GM21515 (cell line): ENCODE results near the gene PNCK.

Source experiments
- ATAC-seq: cut with Tn5 transposase; IDR thresholded peaks from one replicate; pipeline ENCODE4 v1.9.1; 2021; ENCODE audit not compliant: unreplicated experiment

The PNCK gene

DNA sequence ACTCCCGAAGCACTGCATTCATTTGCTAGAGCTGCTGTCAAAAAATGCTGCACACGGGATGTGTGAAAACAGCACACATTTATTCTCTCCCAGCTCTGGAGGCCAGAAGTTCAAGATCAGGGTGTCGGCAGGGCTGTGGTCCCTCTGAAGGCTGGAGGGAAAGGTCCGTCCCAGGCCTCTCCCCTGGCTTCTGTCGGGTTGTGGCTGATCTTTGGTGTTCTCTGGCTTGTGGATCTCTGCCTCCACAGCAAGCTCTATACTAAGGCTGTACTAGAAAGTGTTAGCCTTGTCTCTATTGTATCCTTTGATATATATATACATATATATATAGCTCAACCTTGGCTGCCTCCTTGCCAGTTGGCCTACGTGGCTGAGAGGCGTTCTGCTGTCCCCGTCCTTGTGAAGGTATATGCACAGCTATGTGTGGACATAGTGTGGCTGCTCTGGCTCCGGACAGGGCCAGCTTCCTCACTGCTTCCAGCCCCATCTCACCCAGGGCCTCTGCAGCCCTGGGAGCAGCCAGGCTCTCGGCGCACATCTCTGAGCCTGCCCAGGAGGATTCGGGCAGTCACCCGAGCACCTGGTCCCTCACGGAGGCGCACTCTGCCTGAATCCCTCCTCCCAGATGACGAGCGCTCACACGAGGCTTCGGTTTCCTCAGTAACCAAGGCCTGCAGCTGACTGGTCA, 41.6 kb downstream of the PNCK start:
- no peak for ATAC-seq

DNA sequence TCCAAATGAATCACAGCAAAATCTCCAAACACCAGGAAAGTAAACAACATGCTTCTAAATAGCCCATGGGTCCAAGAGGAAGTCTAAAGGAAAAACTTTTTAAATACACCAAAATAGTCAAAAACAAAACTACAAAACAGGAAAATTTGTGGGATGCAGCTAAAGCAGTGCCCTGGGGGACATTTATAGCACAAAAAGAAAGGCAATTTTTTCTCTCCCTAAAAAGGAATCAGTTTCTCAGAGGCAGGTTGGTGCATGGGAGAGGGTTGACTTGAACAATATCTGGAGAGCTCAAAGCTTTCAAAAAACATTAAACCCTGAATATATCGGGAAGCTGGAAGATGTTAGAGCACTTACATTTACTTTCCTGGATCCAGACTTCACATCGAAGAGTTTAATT, 42.3 kb downstream of the PNCK start:
- ATAC-seq: no peak

DNA sequence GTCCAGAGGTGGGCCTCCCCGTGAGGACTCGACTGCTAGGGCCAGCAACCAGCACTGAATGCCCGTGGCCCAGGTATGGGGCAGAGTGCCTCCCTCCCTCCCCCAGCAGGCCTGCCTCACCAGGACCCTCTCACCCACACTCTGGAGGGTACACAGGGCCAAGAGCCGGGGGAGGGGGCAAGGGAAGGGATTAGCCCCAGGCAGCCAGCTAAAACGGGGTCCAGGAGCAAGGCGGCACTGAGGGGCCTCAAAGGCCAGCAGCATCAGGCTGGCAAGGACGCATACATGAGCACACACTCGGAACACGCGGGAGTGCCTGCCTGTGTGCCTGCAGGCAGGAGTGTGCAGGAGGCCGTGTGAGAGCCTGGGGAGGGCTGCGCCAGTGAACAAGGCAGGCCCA, 44.9 kb downstream of the PNCK start:
- ATAC-seq: no peak

DNA sequence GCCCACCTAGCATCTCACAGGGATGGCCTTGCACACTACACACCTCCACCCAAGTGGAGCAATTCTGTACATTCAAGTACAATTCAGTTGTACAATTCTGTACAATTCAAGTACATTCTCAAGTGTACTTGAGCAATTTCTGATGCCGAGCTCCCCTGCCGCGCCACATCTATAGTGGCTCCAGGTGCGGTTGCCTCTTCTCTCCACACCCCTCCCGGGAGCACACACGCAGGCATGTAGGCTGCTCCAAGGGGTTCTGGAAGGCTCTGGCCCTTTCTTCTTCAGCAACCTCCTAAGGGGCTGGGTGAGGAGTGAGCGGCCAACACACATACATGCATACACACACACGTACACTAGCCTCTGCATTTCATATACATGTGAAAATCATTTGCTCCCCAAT, 45.5 kb downstream of the PNCK start:
- ATAC-seq: no peak

DNA sequence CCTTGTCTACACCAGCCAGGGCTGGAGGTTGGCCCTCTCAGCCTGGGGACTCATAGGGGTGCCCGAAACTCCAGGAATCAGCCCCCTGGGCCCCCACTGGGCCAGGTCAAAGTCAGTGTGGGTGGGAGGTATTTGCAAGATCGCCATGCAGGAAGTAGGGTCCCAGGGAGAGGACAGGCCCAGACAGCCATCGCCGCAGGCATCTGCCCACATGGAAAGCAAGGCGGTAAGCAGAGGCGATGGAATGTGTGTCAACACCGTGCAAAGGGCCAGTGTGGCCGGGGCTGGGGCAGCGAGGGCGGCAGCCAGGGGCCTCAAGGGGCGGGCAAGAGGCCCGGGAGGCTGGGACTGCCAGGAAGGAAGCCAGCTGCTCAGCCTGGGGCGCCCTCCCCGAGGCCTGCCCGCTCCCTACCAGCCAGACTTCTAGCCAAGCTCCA, 45.9 kb downstream of the PNCK start:
- ATAC-seq: no peak

DNA sequence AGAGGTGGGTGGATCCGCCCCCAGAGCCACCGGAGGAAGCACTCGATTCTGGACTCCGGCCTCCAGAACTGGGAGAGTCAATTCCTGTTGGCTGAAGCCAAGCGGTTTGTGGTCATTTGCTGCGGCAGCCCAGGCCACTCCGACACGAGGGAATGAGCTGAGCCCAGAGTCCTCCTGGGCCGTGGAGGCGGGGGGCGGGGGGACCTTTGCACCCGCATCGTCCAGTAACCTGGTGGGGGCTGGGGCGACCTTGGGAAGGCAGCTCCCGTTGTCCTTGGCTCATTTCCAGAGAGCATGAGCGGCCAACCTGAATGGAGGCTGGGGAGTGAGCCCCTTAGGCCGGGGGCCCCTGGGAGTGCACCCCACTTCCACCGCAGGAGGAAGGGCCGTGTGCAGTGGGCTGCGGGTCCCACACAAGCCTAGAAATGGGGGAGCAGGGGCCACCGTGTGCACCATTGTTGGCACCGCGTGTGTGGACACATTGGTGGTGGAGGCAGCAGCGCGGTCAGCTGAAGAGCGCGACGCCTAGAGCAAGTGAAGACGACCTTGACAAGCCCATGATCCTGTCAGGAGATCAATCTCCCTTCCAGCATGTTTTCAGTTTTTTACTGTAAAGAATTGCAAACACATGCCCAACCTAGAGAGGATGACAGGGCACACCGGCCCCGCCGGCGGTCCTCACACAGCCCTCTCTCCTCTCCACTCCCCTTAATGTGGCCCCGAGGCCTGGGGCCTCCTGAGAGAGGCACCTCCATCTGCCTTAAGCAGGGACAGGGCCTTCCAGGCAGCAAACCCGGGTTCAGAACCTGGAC, 46.5 kb downstream of the PNCK start:
- ATAC-seq: no peak

DNA sequence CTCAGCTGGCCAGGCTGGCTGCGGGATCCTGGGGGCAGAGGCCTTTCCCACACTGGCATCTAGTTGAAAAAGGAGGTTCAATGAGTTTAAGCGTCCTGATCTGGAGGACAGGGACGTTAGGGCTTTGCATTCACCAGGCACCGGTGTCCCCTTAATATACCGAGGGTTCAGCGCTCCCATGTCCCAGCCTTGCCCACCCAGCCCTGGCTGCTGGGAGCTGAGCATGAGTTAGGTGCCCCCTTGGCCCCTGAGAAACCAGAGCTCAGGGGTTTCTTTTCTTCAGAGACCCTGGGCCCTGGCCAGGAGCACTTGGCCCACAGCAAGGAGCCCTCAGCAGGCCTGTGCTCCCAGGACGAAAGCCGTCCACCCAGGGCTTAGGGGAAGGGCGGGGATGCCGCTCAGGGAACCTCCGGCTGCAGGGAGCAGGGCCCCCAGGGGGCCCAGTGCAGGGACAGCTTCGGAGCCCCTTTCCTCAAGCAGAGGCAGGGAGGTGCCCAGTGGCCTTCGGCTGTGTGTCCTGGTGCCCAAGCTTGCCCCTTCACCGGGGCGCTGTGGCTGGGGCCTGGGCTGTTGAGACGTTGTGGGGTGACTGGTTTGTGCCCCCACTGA, 47.5 kb downstream of the PNCK start:
- no peak for ATAC-seq

DNA sequence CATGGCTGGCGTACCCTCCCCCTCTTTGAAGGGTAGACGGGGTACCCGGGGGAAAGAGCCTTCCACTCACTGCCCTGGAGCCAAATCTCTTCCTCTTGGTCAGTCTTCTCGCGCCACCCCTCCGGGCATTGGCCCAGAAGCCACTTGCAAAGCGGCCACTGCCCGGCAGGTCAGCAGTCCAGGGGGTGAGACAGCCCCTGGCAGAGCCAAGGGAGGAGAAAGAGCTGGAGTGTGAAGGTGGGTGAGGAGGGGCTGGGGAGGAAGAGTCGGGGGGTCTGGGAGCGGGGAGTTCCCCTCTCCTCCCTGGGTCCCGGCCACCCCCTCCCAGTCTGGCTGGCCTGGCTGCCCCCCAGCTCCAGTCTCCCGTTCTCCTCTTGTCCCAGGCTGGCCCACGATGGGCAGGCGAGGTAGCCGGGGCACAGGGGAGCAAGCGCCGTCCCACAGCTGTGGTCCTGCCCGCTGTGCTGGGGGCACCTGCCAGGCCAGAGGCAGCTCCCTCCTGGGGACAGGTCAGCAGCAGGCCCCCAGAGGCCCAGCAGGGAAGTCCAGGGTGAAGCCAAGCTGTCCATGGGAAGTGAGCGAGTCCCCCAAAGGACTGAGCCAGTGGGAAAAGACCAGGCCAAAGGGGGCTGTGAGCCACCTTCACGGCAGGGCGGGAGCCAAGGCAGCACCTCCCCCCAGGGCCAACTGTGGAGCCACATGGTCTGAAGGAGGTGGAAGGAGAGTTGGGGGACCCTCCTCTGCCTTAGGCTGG, 48.2 kb downstream of the PNCK start:
- ATAC-seq: no peak

DNA sequence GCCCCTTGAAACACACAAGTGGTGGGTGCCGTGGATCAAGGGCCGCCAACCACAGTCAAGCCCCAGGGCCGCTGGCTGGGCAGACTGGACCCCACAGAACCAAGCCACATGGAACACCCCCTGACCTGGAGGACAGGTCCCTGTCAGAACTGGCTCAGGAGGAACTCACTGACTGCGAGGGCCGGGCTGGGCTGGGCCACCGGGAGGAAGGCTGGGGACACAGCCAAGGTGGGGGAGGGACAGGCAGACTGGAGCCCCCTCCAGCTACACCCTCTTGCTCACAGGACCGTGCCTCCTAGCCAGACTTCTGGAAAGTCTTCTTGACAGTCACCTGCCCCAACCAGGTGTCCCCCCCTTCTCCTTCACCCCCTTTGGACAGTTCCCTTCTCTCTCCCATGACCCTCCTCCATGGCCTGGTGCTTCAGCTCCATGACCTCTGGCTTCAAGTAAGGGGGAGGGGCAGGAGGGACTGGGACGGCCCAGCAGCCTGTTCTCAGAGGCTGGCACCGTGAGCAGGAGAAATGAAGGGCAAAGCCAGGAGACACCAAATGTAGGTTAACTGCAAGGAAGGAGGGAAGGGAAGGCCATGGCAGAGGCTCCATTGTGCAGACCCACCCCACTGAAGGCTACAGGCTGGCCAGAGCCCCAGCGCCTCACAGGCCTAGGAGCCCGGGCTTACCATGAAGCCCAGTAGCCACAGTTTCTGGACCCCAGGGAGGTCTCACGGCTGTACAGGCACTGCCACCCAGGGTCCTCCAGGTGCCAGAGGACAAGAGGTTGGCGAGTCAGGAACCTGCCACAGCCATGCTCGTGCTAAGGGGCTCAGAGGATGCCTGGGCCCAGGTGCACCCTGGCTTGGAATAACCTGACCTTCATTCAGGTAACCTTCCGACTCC, 49.2 kb downstream of the PNCK start:
- ATAC-seq: no peak

DNA sequence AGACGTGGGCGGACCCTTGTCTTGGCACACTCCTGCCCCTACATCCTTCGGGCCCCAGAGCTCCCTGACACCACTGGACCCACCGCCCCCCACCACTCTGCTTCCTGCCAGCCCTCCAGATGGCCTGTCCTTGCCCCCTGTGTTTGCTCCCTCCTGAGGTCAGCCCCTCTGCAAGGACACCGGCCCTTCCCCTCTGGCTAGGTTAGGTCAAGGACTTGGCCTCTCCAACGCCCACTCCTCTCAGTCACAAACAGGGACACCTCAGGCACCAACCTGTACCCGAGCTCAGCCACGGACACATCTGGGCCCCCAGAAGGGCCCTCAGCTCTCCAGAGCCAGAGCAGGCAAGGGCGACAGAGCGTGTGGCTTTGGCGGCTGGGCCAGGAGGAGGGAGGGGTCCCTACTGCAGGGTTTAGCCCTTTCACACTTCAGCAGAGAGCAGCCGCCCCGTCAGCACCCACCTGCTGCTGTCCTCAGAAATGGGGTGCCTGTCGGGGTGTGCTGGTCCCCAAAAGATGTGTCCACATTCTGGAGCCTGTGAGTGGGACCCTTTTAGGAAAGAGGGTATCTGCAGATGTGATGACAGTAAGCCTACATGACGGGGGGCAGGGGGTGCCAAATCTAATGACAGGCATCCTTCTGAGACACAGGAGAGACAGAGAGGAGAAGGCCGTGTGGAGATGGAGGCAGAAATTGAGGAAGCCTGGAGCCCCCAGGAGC, 50.1 kb downstream of the PNCK start:
- no peak for ATAC-seq

DNA sequence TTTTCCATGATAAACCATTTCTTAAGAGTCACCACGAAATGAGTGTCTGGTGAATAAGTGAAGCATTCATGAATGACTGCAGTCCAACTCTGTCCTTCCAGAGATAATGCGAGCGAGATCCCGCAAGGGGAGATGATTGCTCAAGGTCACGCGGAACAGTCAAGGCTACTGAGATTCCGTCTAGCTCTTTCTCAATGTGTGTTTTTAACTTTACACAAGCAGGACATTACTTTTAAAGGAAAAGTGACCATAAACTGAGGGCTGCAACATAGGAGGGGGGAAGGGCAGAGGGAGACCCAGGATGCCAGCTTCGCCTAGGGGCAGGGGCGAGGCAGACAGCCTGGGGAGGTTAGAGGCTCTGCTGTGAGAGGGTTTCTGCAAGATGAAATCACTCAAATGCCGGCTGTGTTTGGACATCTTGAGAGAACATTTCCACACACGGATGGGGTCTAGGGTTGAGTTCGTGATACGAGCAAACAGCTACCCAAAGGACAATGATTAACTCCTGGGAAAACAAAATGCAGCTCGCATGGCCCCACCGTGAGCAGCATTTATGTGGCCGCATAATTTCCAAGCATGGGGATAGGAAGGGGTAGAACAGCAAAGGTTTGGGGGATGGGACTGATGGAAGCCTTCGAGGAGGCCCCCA, 50.8 kb downstream of the PNCK start:
- ATAC-seq: no peak

DNA sequence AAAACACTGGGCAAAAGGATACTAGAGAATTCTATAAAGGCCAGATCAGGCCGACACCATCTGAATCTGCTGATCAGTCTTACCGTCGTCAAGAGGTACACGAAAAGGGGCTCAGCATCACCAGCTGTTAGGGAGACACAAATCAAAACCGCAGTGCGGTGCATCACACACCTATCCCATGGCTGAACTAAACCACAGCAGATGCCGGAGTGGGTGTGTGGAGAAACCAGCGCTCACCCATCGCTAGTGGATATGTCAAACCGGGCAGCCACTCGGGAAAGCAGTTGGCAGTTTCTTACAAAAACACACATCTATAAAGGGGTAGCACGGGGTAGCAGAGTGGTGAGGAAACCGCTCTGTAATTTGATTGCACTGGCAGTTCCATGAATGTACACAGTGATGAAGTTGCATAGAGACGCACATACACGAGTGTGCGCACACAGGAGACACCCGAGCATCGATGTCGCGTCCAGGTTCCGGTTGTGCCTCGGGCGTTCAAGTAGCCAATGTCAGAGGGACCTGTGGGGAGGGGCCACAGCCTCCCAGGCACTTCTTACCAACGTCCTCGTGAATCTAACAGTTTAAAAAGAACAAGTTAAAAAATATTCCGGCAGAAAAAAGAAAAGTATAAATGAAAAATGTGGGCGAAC, 51.5 kb downstream of the PNCK start:
- no peak for ATAC-seq

DNA sequence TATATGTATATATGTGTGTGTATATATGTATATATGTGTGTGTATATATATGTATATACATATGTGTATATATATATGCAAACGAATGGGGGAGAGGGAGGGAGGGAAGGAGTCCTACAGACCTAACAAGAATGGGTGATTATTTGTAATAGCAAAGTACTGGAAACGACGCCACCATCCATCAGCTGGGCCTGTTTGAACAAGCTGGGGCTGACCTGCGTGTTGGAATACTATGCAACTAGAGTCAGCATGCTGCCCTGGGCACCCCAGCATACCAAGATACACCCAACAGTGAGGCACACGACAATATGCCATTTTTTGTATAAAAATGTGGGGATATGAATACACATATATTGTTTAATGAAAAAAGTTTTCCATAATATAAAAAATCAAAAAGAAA, 53.0 kb downstream of the PNCK start:
- no peak for ATAC-seq
